HL-60 (cell line): ENCODE measurements around the gene PNRC2.

Experiments used
- DNase-seq, 2 experiments: peaks; one replicate each; pipeline ENCODE4 v3.0.0-alpha.2; 2010 to 2020; ENCODE audit warnings: low read depth in 1 of 2, low spot score in 1 of 2
- H3K27ac ChIP-seq: fragments of 250-450 bp; sonication (Bioruptor Pico); replicated peaks from 2 replicates; pipeline ENCODE4 v1.5.1; 2020; ENCODE audit warnings: mild to moderate bottlenecking, moderate library complexity
- H3K27me3 ChIP-seq: fragments of 250-450 bp; sonication (Bioruptor Pico); 2 replicates; pipeline ENCODE4 v1.5.1; 2021; ENCODE audit warnings: mild to moderate bottlenecking, moderate library complexity; ENCODE audit not compliant: insufficient read depth, poor library complexity, severe bottlenecking
- H3K4me3 ChIP-seq: replicated peaks from 2 replicates; pipeline ENCODE4 v1.5.1; 2011; ENCODE audit warnings: mild to moderate bottlenecking, control low read depth, low read length; ENCODE audit not compliant: insufficient read depth
- GABPA ChIP-seq: IDR thresholded peaks from 2 replicates; pipeline ENCODE4 v1.6.1; 2012; ENCODE audit warnings: low read depth
- POLR2AphosphoS5 ChIP-seq: IDR thresholded peaks from 2 replicates; pipeline ENCODE4 v1.6.1; 2012; ENCODE audit warnings: low read depth
- SPI1 ChIP-seq: IDR thresholded peaks from 2 replicates; pipeline ENCODE4 v1.6.1; 2012; ENCODE audit warnings: low read depth, mild to moderate bottlenecking, borderline replicate concordance
- TF ChIP-seq, protein P1 (sequence below): IDR thresholded peaks from one replicate; pipeline ENCODE4 v1.5.1; 2011; ENCODE audit warnings: low read length, control low read depth, inconsistent platforms; ENCODE audit not compliant: insufficient read depth
- TF ChIP-seq, protein P2 (sequence below): IDR thresholded peaks from 2 replicates; pipeline ENCODE4 v1.6.1; 2012; ENCODE audit warnings: low read depth; ENCODE audit not compliant: insufficient replicate concordance

PNRC2 gene

DNA sequence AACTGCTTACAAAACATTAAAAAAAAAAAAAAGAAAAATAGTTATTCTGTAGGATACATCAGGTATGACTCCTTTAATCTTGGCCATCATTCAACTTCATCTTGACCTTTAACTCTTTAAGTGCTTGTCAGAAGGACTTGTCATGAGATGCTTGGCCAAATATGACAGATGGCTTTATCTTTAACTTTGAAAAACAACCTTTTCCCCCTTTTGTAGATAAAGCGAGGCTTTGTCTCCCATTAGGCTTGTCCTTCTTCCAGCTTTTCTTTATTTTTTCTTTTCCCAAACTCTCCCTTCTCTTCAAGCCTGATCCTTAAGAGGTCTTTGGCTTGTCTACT lies 18.2 kb downstream of the PNRC2 start:
- H3K27ac ChIP-seq, result 0 out of 2 replicates have a peak overlapping the region, but pooled peaks have one; percentile 100
- H3K4me3 ChIP-seq, result peak overlapping the region; percentile 66; the same call in 1 of the 2 replicates
- no peak for TF ChIP-seq SPI1
- TF ChIP-seq POLR2AphosphoS5, result no peak
- TF ChIP-seq GABPA, result no peak
- TF ChIP-seq, protein P1, sequence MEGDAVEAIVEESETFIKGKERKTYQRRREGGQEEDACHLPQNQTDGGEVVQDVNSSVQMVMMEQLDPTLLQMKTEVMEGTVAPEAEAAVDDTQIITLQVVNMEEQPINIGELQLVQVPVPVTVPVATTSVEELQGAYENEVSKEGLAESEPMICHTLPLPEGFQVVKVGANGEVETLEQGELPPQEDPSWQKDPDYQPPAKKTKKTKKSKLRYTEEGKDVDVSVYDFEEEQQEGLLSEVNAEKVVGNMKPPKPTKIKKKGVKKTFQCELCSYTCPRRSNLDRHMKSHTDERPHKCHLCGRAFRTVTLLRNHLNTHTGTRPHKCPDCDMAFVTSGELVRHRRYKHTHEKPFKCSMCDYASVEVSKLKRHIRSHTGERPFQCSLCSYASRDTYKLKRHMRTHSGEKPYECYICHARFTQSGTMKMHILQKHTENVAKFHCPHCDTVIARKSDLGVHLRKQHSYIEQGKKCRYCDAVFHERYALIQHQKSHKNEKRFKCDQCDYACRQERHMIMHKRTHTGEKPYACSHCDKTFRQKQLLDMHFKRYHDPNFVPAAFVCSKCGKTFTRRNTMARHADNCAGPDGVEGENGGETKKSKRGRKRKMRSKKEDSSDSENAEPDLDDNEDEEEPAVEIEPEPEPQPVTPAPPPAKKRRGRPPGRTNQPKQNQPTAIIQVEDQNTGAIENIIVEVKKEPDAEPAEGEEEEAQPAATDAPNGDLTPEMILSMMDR, result no peak
- TF ChIP-seq, protein P2, sequence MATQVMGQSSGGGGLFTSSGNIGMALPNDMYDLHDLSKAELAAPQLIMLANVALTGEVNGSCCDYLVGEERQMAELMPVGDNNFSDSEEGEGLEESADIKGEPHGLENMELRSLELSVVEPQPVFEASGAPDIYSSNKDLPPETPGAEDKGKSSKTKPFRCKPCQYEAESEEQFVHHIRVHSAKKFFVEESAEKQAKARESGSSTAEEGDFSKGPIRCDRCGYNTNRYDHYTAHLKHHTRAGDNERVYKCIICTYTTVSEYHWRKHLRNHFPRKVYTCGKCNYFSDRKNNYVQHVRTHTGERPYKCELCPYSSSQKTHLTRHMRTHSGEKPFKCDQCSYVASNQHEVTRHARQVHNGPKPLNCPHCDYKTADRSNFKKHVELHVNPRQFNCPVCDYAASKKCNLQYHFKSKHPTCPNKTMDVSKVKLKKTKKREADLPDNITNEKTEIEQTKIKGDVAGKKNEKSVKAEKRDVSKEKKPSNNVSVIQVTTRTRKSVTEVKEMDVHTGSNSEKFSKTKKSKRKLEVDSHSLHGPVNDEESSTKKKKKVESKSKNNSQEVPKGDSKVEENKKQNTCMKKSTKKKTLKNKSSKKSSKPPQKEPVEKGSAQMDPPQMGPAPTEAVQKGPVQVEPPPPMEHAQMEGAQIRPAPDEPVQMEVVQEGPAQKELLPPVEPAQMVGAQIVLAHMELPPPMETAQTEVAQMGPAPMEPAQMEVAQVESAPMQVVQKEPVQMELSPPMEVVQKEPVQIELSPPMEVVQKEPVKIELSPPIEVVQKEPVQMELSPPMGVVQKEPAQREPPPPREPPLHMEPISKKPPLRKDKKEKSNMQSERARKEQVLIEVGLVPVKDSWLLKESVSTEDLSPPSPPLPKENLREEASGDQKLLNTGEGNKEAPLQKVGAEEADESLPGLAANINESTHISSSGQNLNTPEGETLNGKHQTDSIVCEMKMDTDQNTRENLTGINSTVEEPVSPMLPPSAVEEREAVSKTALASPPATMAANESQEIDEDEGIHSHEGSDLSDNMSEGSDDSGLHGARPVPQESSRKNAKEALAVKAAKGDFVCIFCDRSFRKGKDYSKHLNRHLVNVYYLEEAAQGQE, result no peak
- DNase-seq, result peak in 1 of 2 experiments; percentile 20
- no peaks in the 10 kb centered on the region for H3K27me3 ChIP-seq

DNA sequence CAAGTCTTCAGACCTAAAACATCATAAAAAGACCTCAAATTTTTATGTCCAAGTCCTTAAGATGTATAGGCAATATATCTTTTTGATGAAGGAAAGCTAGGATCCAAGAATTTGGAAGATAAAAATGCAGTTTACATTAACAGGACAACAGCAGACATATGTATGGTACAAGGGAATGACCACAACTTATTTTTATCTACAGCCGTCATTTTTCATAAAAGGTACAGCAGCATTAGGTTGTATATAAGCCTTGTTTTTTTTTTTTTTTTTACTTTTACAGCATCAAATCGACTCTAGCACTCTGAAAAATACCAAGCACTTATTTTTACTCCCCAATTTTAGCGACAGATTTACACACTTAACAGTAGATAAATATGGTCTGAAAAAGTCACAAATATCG lies 19.2 kb downstream of the PNRC2 start:
- TF ChIP-seq POLR2AphosphoS5 (no peak), SPI1 (no peak), GABPA (no peak)
- TF ChIP-seq, protein P1, result no peak
- TF ChIP-seq, protein P2, result no peak
- H3K27ac ChIP-seq, result peak overlapping the region; percentile 100
- H3K27me3 ChIP-seq, result no peaks in the 10 kb centered on the region
- DNase-seq, result peak in 1 of 2 experiments; percentile 18
- H3K4me3 ChIP-seq, result peak overlapping the region; percentile 66

DNA sequence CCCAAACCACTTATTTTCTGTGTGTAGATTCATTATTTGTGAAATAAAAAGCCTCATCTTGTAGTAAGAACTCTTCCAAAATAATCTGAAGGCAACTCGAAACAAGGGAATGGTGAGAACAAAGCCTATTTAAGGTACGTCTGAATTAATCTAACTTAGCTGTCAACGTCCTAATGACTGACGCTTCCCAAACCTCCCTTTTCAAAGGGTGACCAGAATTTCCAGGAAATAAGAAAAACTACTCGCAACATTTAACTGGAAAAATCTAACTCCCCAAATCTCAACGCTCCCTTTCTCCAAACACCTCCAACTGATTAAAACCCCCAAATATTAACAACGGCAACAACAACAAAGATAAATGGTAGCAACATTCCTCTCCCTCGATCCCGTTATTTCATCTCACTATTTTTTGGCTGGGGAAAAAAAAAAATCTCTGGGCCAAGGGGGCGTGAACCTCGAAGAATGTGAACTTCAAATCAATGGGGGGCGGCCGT lies 19.8 kb downstream of the PNRC2 start:
- no peak for DNase-seq

More for the DNA sequence above, 19.8 kb downstream of the PNRC2 start:
- H3K4me3 ChIP-seq, result peak overlapping the region; percentile 66
- no peaks in the 10 kb centered on the region for H3K27me3 ChIP-seq
- peak overlapping the region; percentile 100 for H3K27ac ChIP-seq
- TF ChIP-seq GABPA, result no peak
- TF ChIP-seq, protein P2, result no peak
- no peak for TF ChIP-seq SPI1
- TF ChIP-seq, protein P1, result no peak
- no peak for TF ChIP-seq POLR2AphosphoS5
